ENCODE measurements around the gene POLR2E. TPM values are rescaled to one million over a fixed set of nuclear protein-coding genes. Genes with fewer than 3 reads are reported as not detected.

The POLR2E gene
- total and polyA plus RNA-seq, 4 donors, result 51.8 to 211 (median 171) TPM

- H3K4me3 ChIP-seq (ENCODE audit: low read depth in 1 of 3, low read length in 3 of 3), result no peak overlapping the region
- peaks cover 4 to 9% (median 7%) of the 10 kb centered on the region in 4 donors for H3K36me3 ChIP-seq (ENCODE audit: control insufficient read depth in 4 of 4, insufficient read depth in 3 of 4, low read depth in 1 of 4, low read length in 3 of 4)
- no peak for TF ChIP-seq CTCF (IDR thresholded peaks at IDR 0.05; ENCODE audit: low read depth, low read length, missing input control)
- TF ChIP-seq ZBTB33 (IDR thresholded peaks at IDR 0.05), result no peak
- no peak for TF ChIP-seq EGR1 (IDR thresholded peaks at IDR 0.05; ENCODE audit: low read depth in 2 of 2)
- TF ChIP-seq HNF4G (IDR thresholded peaks at IDR 0.05), result no peak
- TF ChIP-seq REST (IDR thresholded peaks at IDR 0.05), result no peak
- no peak for TF ChIP-seq ATF3 (IDR thresholded peaks at IDR 0.05)
- no peak for TF ChIP-seq JUND (IDR thresholded peaks at IDR 0.05)
- no peak for TF ChIP-seq FOXA1 (IDR thresholded peaks at IDR 0.05)
- no peak for TF ChIP-seq NR2F2 (IDR thresholded peaks at IDR 0.05)
- TF ChIP-seq RAD21 (IDR thresholded peaks at IDR 0.05), result no peak
- no peak for TF ChIP-seq YY1 (IDR thresholded peaks at IDR 0.05)
- TF ChIP-seq RXRA (IDR thresholded peaks at IDR 0.05), result no peak
- TF ChIP-seq HNF4A (conservative IDR thresholded peaks at IDR 0.05), result no peak
- no peak for TF ChIP-seq FOXA2 (IDR thresholded peaks at IDR 0.05)
- TF ChIP-seq GABPA (IDR thresholded peaks at IDR 0.05 in 1 of 2, conservative IDR thresholded peaks at IDR 0.05 in 1 of 2), result no peak
- no peak for DNase-seq (ENCODE audit: low spot score)
- no peak overlapping the region for H3K9ac ChIP-seq (ENCODE audit: low read depth in 1 of 2, low read length in 2 of 2)
- WGBS, result 76% methylated on average over 12 of the region's 12 CpGs
- peaks cover 0 to 3% (median 0%) of the 10 kb centered on the region in 4 donors for H3K4me1 ChIP-seq (ENCODE audit: control insufficient read depth in 4 of 4, insufficient read depth in 4 of 4, low read length in 3 of 4)
- H3K9me3 ChIP-seq (ENCODE audit: control insufficient read depth in 4 of 4, low read length in 3 of 4), result no peaks in the 10 kb centered on the region
- no peak overlapping the region for H3K27ac ChIP-seq (ENCODE audit: low read depth in 1 of 2, low read length in 2 of 2)
- no peaks in the 10 kb centered on the region for H3K27me3 ChIP-seq (ENCODE audit: control insufficient read depth in 4 of 4, insufficient read depth in 4 of 4, low read length in 3 of 4)
These were observed 41.0 kb upstream of the POLR2E start for GRCh38 chr19:1136201-1136600.

- 89% methylated on average over 17 of the region's 17 CpGs for WGBS
- Histone ChIP-seq H3K36me3 (ENCODE audit: control insufficient read depth in 4 of 4, insufficient read depth in 3 of 4, low read depth in 1 of 4, low read length in 3 of 4) (peaks cover 4 to 6% (median 6%) of the 10 kb centered on the region in 4 donors), H3K27me3 (ENCODE audit: control insufficient read depth in 4 of 4, insufficient read depth in 4 of 4, low read length in 3 of 4) (no peaks in the 10 kb centered on the region), H3K9ac (ENCODE audit: low read depth in 1 of 2, low read length in 2 of 2) (no peak overlapping the region), H3K4me3 (ENCODE audit: low read depth in 1 of 3, low read length in 3 of 3) (no peak overlapping the region), H3K4me1 (ENCODE audit: control insufficient read depth in 4 of 4, insufficient read depth in 4 of 4, low read length in 3 of 4) (peaks cover 0 to 4% (median 0%) of the 10 kb centered on the region in 4 donors), H3K27ac (ENCODE audit: low read depth in 1 of 2, low read length in 2 of 2) (no peak overlapping the region), H3K9me3 (ENCODE audit: control insufficient read depth in 4 of 4, low read length in 3 of 4) (no peaks in the 10 kb centered on the region)
- DNase-seq (ENCODE audit: low spot score), result no peak
- TF ChIP-seq ZBTB33 (IDR thresholded peaks at IDR 0.05), result no peak
- TF ChIP-seq MAX (IDR thresholded peaks at IDR 0.05), result no peak
- no peak for TF ChIP-seq RXRA (IDR thresholded peaks at IDR 0.05)
- TF ChIP-seq GABPA (IDR thresholded peaks at IDR 0.05 in 1 of 2, conservative IDR thresholded peaks at IDR 0.05 in 1 of 2), result no peak
- no peak for TF ChIP-seq NR2F2 (IDR thresholded peaks at IDR 0.05)
- TF ChIP-seq FOXA2 (IDR thresholded peaks at IDR 0.05), result no peak
- no peak for TF ChIP-seq TAF1 (conservative IDR thresholded peaks at IDR 0.05)
- no peak for TF ChIP-seq JUND (IDR thresholded peaks at IDR 0.05)
- TF ChIP-seq SP1 (IDR thresholded peaks at IDR 0.05), result no peak
- TF ChIP-seq FOXA1 (IDR thresholded peaks at IDR 0.05), result no peak
- TF ChIP-seq REST (IDR thresholded peaks at IDR 0.05), result no peak
- no peak for TF ChIP-seq HNF4A (conservative IDR thresholded peaks at IDR 0.05)
- TF ChIP-seq YY1 (IDR thresholded peaks at IDR 0.05), result no peak
These were observed 40.3 kb upstream of the POLR2E start for GRCh38 chr19:1135454-1135853.
